Stimulated activated CD4-positive, alpha-beta T cell treated with anti-CD3 and anti-CD28 coated beads, Interleukin-2, amount 100 ng/mL, for 48 hours (primary cell): Measurements from ENCODE around the gene ADGRD2.
"Not testable (repeated sequence)": the region's sequence is repeated elsewhere in the genome, so short reads cannot be mapped to it uniquely, and the experiment has no call there.

Source experiments
- DNase-seq, 2 donors: peaks; one replicate each; pipeline ENCODE4 v3.0.0-alpha.2; 2020

Gene ADGRD2, protein sequence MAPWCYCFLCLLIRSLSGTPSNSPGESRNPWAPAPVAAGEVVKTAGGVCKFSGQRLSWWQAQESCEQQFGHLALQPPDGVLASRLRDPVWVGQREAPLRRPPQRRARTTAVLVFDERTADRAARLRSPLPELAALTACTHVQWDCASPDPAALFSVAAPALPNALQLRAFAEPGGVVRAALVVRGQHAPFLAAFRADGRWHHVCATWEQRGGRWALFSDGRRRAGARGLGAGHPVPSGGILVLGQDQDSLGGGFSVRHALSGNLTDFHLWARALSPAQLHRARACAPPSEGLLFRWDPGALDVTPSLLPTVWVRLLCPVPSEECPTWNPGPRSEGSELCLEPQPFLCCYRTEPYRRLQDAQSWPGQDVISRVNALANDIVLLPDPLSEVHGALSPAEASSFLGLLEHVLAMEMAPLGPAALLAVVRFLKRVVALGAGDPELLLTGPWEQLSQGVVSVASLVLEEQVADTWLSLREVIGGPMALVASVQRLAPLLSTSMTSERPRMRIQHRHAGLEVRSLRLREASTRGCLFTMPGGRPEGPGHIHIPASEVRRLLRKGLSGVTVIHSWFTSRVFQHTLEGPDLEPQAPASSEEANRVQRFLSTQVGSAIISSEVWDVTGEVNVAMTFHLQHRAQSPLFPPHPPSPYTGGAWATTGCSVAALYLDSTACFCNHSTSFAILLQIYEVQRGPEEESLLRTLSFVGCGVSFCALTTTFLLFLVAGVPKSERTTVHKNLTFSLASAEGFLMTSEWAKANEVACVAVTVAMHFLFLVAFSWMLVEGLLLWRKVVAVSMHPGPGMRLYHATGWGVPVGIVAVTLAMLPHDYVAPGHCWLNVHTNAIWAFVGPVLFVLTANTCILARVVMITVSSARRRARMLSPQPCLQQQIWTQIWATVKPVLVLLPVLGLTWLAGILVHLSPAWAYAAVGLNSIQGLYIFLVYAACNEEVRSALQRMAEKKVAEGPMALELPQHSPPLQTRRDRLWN

DNA sequence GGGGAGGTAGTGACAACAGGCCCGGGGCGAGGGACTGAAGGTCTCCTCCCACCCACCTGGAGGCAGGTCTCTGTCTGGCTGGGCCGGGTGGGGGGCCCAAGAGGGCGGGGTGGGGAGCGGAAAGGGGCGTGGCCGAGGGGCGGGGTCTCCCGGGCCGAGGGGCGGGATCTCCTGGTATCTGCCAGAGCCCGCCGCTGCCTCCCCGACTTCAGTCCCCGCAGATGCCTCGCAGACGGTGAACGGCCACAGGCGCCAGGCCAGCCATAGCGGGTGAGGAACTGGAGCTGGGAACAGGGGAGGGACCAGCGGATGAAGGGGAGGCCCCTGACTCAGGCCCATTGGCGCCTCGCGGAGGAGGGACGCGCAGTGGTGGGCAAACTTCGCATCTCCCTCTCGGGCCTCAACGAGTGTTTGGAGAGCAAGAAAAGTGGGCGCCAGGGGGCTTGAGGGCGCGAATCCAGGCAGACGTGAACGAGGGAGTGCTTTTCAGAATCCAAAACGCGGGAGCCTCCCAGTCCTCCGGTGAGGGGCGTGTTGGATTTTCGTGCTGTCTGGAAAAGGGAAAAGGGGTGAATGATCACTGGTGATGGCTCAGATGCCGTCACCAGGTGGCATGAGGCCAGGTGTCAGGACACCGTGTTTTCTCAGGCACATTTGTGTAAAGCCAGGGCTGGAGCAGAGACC, at the start of gene ADGRD2:
Gene ADGRD2 (plus strand): TSS at position 211 of the 684 bp plus-strand sequence. CDS start 1,216 bp downstream, outside the sequence.
- no peak for DNase-seq

DNA sequence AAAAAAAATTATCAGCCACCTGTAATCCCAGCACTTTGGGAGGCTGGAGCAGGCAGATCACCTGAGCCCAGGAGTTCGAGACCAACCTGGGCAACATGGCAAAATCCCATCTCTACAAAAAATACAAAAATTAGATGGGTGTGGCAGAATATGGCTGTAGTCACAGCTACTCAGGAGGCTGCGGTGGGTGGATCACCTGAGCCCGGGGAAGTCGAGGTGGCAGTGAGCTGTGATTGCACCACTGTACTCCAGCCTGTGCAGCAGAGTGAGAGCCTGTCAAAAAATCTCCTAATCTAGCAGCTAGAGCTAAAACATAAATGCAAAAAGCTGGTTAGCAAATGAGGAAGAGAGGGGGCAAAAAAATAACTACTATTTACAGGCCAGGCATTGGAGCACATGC, 47.0 kb upstream of the ADGRD2 start:
- no peak for DNase-seq

DNA sequence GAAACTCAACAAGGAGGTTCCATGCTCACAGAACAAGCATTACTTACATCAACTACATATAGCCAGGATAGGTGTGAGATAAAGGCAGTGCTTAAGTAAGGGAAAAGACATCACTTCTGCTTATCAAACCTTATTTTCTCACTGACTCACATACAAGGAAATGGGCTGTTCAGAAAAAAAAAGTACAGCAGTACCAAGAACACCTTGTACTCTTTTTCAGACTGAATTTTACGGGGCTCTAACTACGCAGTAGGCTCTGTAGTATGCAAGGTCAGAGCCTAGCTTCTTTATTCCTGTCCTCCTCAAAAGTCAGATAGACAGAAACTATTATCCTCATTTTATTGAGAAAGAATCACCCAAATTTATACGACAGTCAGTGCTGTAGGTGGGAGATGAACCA, 40.8 kb upstream of the ADGRD2 start:
- DNase-seq, result no peak

DNA sequence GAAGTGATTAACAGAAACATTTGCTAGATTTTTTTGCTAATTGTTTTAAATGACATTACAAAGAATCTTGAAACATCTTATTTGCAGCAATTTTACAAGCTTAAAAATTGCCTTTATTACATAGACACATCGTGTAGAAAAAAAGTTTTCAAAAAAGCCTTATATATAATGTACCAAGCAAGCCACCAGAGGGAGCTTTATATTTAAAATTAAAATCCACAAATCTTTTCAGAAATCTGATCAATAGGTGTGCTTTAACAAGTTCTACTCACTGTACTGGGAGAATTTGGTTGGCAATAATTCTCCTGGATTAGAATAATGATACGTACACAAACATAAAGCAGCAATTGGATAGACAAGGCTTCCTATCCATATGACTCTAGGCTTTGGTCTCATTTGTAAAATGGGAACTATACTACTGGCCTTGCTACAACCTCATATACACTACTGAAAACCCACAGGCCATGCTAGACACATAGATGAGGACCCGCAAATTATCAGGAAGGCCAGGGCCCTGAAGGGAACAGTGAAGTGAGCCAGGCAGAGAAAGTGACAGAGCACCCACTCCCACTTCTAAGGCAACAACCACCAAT, 39.8 kb upstream of the ADGRD2 start:
- no peak for DNase-seq

DNA sequence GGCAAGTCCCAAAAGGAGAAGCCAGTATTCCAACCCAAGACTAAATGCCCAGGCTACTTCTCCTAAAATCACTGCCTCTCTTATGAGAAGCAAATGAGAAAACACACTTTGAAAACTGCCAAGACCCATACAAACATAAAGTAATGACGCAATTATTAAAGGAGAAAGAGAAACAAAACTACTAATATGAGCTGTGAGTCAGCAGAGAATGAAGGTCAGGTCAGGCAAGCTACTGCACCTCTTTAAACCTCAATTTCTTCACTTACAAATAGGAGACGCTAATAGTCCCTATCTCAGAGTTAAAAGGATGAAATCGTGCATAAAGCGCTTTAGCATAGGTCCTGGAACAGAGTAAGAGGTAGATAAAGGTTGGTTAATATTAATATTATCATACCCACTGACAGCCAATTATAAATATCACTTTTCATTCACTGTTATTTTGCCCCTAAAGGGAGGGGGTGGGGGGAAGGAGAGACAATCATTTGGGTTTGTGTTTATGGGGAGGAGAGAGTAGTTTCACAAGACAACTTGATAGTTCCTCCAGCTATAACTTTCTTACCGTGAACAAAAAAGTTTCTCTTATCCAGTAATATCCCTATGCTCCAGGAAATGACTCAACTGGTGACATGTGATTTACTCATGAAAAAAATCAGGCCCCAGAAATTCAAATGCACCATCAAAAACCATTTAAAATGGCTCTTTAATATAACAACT, 38.6 kb upstream of the ADGRD2 start:
- no peak for DNase-seq

DNA sequence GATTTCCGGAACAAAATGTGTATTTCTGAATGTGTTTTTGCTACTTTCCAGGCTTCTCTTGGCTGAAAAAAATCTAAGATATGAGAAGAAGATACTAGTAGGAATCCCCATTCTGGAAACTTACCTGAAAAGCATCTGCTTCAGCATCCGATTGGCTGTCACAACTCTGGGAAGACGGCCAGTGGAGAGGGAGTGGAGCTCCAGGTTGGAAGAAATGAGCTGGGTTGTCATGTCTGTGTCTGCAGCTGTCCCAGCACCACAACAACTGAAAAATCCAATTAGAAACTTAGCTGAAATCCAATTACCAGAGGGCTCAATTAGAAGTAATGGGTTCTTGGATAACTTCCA, 38.0 kb upstream of the ADGRD2 start:
- DNase-seq, result no peak

DNA sequence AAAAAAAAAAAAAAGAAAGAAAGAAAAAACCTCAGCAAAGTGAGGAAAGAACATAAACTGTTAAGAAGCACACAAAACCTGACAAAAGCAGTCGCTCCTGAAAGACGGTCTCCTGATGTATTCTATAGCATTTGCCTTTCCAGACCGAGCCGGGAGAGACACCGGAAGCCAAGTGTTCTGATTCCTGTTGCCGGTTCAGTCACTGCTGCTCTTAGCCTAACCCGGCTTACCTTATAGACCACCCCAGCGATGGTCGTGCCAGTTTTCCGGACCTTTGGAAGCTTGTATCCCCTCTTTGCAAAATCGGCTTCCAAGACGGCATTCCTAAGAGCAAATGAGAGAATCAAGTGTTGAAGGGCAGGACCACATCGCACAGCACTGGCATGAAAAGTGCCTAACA, 35.6 kb upstream of the ADGRD2 start:
- DNase-seq, result no peak

DNA sequence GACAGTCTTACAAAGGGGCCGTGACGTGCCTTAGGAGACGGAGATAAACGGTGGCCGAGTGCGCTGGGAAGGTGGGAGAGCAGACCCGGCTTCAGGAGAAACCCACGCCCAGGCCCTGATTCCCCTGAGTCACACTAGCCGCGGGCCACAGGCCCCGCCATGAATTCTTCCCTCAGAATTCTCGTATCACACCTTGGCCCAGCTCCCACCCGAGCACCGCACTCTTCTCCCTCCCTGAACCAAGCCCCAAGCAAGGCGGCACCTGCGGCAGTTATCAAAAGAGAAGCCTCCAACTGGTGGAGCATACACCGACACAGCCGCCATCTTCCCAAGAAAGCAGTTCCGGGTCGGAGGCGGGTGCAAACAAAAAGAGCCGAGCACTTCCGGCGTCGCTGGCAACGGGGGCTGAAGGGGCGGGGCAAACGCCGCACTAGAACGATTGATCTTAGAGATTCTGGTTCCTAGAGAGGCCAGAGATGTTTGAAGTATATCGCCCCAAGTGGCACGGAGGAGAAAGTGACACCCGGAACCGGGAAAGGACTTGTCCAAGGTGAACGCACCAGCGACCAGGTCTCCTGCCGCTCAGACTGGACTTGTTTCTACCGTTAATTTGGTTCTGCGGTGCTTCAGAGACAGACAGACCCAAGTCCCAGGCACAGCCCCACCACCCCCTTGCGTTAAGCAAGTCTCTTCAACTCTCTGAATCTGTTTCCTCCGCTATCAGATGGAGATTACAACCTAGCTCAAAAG, 35.0 kb upstream of the ADGRD2 start, which contains the start of gene PSMB7:
Gene PSMB7 (minus strand): TSS at position 341 of the 750 bp plus-strand sequence. CDS start 17 bp downstream, at position 324.
- DNase-seq, result peak; percentile 98 to 99

DNA sequence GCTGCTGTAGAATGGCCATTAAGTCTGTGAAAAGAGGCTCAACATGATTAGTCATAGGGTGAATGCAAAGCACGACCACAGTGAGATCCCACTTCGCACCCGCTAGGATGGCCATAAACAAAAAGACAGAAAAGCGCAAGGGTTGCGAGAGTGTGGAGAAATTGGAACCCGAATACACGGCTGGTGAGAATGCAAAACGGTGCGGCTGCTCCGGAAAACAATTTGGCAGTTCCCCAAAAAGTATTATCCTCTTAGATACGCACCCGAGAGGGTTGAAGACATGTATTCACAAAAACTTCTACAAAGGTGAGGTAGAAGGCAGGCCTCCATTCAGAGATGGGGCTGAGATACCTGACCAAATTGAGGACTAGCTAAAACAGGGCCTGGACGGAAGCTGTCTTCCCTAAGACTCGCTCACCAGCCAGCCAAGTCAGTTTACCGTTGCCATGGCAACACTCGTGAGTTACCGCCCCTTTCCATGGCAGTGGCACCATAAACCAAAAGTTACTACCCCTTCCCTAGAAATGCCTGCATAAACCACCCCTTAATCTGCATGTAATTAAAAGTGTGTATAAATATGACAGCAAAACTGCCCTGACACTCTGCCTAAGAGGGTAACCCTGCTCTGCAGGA, 34.3 kb upstream of the ADGRD2 start:
- DNase-seq, result no peak

DNA sequence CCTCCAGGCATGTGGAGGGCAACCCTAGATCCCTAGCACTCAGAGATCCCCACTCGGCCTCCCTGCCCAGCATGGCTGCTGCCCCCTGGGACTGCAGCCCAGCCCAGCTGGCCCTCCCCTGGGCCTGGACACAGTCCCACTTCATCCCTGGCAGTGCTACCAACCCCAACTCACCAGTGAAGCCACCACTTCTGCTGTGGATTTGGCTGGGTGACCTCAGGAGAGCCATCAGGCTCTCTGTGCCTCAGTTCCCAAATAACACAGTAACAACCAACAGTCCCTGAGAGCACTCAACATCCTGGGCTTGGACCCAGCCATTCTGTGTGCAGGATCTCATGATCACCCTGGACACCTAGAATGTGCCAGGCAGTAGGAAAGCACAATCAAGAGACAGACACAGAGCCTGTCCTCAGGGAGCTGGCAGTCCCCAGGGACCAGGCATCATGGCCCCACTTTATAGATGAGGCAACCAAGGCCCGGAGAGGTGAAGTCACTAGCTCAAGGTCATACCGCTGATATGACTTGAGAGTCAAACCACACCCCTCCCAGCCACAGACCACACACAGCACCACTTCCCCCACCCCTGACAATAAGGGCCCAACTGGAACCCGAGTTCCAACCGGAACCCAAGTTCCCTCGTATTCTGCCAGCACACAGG, 30.3 kb upstream of the ADGRD2 start:
- DNase-seq, result no peak

DNA sequence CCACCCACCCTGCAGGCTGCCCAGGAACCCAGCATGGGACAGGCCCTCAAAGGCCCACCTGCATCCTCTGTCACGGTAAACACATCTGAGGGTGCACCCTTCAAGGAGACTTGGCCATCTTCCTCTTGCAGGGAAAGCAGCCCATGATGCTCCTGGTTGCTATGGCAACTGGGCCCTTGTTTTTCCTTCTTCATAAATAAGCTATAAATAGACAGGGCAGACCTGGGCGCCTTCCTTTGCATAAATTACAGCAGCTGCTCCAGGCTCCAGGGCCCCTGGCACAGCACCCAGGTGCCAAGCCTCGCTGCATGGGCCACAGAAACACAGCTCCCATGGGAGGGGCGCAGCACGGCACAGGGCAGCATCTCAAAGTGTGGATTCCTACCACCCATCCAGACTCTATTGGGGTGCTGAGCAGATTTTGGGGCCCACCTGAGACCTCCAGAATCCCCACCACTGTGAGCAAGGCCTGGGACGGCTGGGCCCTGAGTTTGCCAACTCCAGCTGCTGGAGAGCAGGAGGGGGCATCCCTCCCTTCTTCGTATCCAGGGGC, 29.2 kb upstream of the ADGRD2 start:
- DNase-seq, result no peak

DNA sequence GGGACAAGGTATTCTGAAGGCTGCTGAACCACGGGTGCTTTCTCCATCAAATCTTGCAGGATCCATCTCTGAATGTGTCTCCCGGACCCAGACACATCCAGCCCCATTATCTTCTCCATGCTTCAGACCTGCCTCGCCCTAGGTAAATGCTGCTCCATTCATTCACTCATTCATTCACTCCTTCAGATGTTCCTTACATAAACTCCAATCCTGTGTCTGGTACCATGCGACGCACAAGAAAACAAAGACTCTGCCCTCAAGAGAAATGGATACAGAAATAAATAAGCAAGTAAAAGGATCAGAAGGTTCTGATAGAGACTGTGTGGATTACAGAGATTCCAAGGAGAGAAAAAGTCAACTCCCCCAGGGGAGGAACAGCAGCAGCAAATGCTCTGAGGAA, 27.1 kb upstream of the ADGRD2 start:
- no peak for DNase-seq

DNA sequence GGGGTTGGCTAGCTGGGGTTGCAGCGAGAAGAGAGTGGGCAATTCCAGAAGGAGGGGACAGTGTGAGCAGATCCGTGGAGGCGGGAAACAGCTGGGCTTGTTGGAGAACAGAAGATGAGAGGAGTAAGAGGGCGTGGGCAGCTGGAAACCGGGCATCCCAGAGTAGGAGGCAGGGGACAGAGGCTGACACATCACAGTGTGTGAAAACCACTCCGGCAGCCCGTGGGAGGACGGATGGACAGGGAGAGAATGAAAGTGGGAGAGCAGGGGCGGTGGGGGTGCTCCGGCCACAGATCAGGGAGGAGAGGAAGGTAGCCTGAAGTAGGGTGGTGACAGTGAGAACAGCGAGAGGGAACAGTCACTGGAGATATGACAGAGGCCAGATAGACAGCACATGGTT, 26.7 kb upstream of the ADGRD2 start:
- DNase-seq, result no peak

DNA sequence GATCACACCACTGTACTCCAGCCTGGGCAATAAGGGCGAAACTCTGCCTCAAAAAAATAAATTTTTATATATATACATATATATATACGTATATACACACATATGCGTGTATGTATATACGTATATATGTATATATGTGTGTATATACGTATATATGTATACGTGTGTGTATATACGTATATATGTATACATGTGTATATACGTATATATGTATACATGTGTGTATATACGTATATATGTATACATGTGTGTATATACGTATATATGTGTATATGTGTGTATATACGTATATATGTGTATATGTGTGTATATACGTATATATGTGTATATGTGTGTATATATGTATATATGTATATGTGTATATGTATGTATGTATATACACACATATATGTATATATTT, 24.5 kb upstream of the ADGRD2 start:
- not testable (repeated sequence) for DNase-seq

DNA sequence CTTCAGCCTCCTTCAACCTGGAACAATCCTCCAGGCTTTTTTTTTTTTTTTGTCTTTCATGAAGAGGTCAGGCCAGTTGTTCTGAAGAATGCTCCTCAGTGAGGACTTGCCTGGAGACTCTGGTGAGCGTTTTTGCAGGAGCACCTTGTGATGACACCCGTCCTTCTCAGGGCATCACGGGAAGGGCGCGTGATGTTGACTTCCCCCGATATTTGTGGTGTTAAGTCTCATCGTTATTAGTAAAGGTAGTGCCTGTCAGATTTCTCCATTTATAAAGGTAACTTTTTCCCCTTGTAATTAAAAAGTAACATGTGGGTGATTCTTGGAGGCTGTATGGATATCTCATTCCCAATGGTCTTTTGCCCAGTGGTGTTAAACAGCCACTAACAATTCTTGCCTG, 23.9 kb upstream of the ADGRD2 start:
- no peak for DNase-seq

DNA sequence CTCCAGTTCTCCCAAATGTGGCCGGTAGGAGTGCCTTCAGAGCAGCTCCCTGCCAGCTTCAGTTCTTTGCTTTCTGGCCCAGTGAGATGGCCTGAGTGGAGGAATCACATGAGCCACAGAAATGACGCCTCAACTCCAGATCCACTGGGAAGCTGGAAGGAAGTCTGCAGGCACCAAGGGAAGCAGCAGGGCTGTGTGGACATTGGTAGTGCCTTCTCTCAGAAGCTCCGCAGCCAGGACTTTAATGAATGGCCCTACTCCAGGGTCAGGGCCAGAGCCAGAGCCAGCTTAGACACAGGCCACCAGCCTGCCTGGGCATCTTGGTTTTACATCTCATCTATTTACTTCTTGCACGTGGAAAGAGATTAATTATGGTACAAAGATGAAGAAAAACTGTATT, 23.0 kb upstream of the ADGRD2 start:
- DNase-seq, result no peak

DNA sequence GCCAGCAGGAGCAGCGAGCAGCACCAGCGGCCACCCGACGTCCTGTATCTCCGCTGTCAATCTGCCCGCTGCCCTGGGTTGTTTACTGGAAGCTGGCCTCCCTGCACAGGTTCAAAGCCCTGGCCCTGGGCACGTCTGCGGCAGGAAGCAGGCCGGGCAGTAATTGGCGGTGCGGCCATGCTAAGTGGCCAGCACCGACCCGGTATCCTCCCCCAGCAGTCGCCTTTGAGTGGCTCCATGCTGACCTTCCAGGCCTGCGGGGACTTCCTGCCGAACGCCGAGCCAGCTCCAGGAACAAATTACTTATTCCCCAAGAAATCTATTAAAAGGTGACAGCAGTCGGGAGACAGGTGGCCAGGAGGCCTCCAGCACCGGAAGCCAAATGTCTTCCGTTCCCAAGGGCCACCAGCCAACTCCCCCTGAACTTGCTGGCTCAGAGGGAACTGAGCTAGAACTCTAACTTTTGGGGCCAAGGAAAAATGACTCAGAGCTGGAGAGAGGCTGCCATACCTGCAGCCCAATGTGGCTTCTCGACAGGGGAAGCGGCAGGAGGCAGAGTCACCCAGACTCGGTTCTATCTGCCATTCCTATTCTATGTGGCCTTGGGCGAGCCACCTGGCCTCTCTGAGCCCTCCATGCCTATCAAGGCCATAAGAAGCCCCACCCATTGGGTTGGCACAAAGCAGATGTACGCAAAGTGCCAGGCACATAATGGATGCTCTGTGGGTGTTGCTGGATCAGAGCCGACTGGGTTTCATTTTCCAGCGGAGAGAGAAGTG, 21.3 kb upstream of the ADGRD2 start:
- no peak for DNase-seq

DNA sequence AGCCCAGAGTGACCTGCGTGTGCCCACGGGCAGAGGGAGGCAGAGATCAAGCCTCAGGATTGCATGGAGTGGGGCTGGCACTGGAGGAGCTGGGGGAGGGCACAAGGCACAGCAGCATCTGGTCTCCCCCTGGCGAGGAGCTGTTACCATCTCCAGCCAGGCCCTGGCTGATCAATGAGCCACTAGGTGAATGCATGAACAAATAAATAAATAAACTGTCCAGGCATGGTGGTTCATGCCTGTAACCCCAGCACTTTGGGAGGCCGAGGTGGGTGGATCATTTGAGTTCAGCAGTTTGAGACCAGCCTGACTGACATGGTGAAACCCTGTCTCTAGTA, 20.8 kb upstream of the ADGRD2 start:
- DNase-seq, result no peak

DNA sequence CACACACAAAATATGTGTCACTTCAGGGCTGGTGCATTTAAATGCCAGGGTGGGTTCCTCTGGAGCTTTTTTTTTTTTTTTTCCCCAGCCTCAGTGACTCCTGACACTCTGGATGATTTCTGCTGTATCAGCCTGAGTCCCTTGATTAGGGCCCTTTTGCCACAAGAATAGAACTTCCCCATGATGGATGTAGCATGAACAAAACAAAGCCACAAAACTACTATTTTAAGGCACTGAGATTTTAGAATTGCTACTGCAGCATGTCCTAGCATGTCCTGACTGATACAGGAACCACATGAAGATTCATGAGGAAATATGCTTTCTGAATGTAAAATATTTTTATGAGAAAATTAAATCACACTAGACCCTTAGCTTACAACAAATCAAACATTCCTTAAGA, 13.9 kb upstream of the ADGRD2 start:
- DNase-seq, result no peak
